ENCODE results near the gene SLAIN2. TPM values are rescaled to one million over a fixed set of nuclear protein-coding genes. Genes with fewer than 3 reads are reported as not detected.

The SLAIN2 gene
- total RNA-seq, 1 experiment from 2014 or later = 81.6 TPM

GRCh38 chr4:48428926-48429325 lies 87.6 kb downstream of the SLAIN2 start:
- POLR2A ChIA-PET = interaction anchor here (0.7 to 1.5 kb wide), 2 partner anchors 10 to 25 kb away, joined by 4 to 5 read pairs; no protein-coding TSS in a partner anchor

GRCh38 chr4:48429709-48430474 lies 88.6 kb downstream of the SLAIN2 start:
- no TSS peak for BruUV-seq (replicated peaks)

More at GRCh38 chr4:48428926-48429325, 87.6 kb downstream of the SLAIN2 start:
- H3K4me3 Mint-ChIP-seq (ENCODE audit: unreplicated experiment) = no peak overlapping the region
- DNase-seq (ENCODE audit: unreplicated experiment) = no peak
- CTCF ChIA-PET = interaction anchor here (0.6 to 0.9 kb wide), 3 partner anchors 27 to 284 kb away, joined by 3 to 4 read pairs (median 3); no protein-coding TSS in a partner anchor
- H3K9me3 Mint-ChIP-seq (ENCODE audit: unreplicated experiment) = no peaks in the 10 kb centered on the region
- H3K36me3 Mint-ChIP-seq (ENCODE audit: insufficient read depth, unreplicated experiment) = peaks cover 14% of the 10 kb centered on the region
- intact Hi-C loops (cut with micrococcal nuclease) = no loop called here
- no peak overlapping the region for H3K27ac Mint-ChIP-seq (ENCODE audit: low read depth, unreplicated experiment)
- H3K27me3 Mint-ChIP-seq (ENCODE audit: insufficient read depth, unreplicated experiment) = no peaks in the 10 kb centered on the region
- peaks cover 10% of the 10 kb centered on the region for H3K4me1 Mint-ChIP-seq (ENCODE audit: insufficient read depth, unreplicated experiment)
- BruUV-seq (replicated peaks) = no TSS peak
- TF ChIP-seq, protein P1, sequence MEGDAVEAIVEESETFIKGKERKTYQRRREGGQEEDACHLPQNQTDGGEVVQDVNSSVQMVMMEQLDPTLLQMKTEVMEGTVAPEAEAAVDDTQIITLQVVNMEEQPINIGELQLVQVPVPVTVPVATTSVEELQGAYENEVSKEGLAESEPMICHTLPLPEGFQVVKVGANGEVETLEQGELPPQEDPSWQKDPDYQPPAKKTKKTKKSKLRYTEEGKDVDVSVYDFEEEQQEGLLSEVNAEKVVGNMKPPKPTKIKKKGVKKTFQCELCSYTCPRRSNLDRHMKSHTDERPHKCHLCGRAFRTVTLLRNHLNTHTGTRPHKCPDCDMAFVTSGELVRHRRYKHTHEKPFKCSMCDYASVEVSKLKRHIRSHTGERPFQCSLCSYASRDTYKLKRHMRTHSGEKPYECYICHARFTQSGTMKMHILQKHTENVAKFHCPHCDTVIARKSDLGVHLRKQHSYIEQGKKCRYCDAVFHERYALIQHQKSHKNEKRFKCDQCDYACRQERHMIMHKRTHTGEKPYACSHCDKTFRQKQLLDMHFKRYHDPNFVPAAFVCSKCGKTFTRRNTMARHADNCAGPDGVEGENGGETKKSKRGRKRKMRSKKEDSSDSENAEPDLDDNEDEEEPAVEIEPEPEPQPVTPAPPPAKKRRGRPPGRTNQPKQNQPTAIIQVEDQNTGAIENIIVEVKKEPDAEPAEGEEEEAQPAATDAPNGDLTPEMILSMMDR (IDR thresholded peaks at IDR 0.05; ENCODE audit: unreplicated experiment) = no peak

DNA sequence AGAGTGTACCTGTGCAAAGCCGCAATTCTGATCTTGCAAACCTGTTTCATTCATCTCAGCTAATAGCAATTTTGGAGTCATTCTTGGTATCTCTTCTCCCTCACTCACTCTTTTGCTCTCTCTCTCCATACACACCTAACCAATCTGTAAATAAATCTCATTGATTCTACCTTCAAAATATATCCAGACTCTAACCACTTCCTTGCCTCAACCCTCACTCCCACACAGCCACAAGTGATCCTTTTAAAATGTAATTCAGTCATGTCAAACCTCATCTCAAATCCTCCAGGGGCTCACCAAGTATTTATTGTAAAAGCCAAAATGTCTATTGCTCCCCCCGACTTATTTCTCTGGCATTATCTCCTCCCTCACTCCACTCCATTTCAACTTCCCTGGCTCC lies 90.1 kb downstream of the SLAIN2 start:
- TF ChIP-seq, protein P1 (IDR thresholded peaks at IDR 0.05; ENCODE audit: unreplicated experiment) = no peak
- ChIA-PET CTCF (interaction anchor here (0.6 to 1.2 kb wide), 2 partner anchors 8 to 15 kb away, joined by 4 read pairs; no protein-coding TSS in a partner anchor), POLR2A (interaction anchor here (0.5 to 0.6 kb wide), 2 partner anchors 90 to 97 kb away, joined by 3 read pairs; partner anchors contain the start of gene SLAIN2)
- BruUV-seq (replicated peaks) = no TSS peak
- intact Hi-C loops (cut with micrococcal nuclease) = no loop called here
- Mint-ChIP-seq H3K4me1 (ENCODE audit: insufficient read depth, unreplicated experiment) (peaks cover 10% of the 10 kb centered on the region), H3K27ac (ENCODE audit: low read depth, unreplicated experiment) (no peak overlapping the region), H3K4me3 (ENCODE audit: unreplicated experiment) (no peak overlapping the region), H3K27me3 (ENCODE audit: insufficient read depth, unreplicated experiment) (no peaks in the 10 kb centered on the region), H3K9me3 (ENCODE audit: unreplicated experiment) (no peaks in the 10 kb centered on the region), H3K36me3 (ENCODE audit: insufficient read depth, unreplicated experiment) (peaks cover 14% of the 10 kb centered on the region)
- DNase-seq (ENCODE audit: unreplicated experiment) = no peak

More at GRCh38 chr4:48429709-48430474, 88.6 kb downstream of the SLAIN2 start:
- no peak overlapping the region for H3K4me3 Mint-ChIP-seq (ENCODE audit: unreplicated experiment)
- DNase-seq (ENCODE audit: unreplicated experiment) = no peak
- POLR2A ChIA-PET = interaction anchor here (0.7 kb wide), 1 partner anchor 24 kb away, joined by 4 read pairs; no protein-coding TSS in a partner anchor
- intact Hi-C loops (cut with micrococcal nuclease) = no loop called here
- H3K27ac Mint-ChIP-seq (ENCODE audit: low read depth, unreplicated experiment) = no peak overlapping the region
- CTCF ChIA-PET = interaction anchor here (0.6 to 0.7 kb wide), 4 partner anchors 82 to 285 kb away, joined by 3 to 4 read pairs (median 3); no protein-coding TSS in a partner anchor
- H3K4me1 Mint-ChIP-seq (ENCODE audit: insufficient read depth, unreplicated experiment) = peaks cover 10% of the 10 kb centered on the region
- no peaks in the 10 kb centered on the region for H3K9me3 Mint-ChIP-seq (ENCODE audit: unreplicated experiment)
- TF ChIP-seq, protein P1 (IDR thresholded peaks at IDR 0.05; ENCODE audit: unreplicated experiment) = no peak
- no peaks in the 10 kb centered on the region for H3K27me3 Mint-ChIP-seq (ENCODE audit: insufficient read depth, unreplicated experiment)
- H3K36me3 Mint-ChIP-seq (ENCODE audit: insufficient read depth, unreplicated experiment) = peaks cover 14% of the 10 kb centered on the region

DNA sequence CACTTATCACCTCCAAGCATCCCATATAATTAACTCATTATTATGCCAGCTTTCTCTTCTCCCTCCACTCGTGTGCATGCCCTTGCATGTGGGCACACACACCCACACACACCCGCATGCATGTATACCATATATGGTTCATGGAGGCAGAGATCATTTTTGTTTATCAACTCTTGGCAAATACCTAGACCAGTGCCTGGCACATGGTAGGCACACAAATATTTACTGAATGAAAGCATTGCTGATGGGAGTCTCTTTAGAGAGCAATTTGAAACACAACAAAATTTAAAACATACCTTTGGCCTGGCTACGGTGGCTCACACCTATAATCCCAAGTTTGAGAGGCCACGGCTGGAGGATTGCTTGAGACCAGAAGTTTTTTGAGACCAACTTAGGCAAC lies 90.7 kb downstream of the SLAIN2 start:
- peaks cover 11% of the 10 kb centered on the region for H3K36me3 Mint-ChIP-seq (ENCODE audit: insufficient read depth, unreplicated experiment)
- ChIA-PET POLR2A (interaction anchor here (0.6 kb wide), 1 partner anchor 98 kb away, joined by 3 read pairs; no protein-coding TSS in a partner anchor), CTCF (interaction anchor here (0.5 kb wide), 1 partner anchor 727 kb away, joined by 3 read pairs; no protein-coding TSS in a partner anchor)
- BruUV-seq (replicated peaks) = no TSS peak
- peaks cover 10% of the 10 kb centered on the region for H3K4me1 Mint-ChIP-seq (ENCODE audit: insufficient read depth, unreplicated experiment)
- H3K4me3 Mint-ChIP-seq (ENCODE audit: unreplicated experiment) = no peak overlapping the region
- no peaks in the 10 kb centered on the region for H3K27me3 Mint-ChIP-seq (ENCODE audit: insufficient read depth, unreplicated experiment)
- no peak overlapping the region for H3K27ac Mint-ChIP-seq (ENCODE audit: low read depth, unreplicated experiment)
- no peak for DNase-seq (ENCODE audit: unreplicated experiment)
- TF ChIP-seq, protein P1 (IDR thresholded peaks at IDR 0.05; ENCODE audit: unreplicated experiment) = no peak
- no peaks in the 10 kb centered on the region for H3K9me3 Mint-ChIP-seq (ENCODE audit: unreplicated experiment)
- intact Hi-C loops (cut with micrococcal nuclease) = no loop called here

Data from MCF 10A (cell line).